Breast epithelium (tissue), 3 donors: ENCODE results near the gene SMCO2.

Source experiments
- CTCF ChIP-seq, 3 donors: fragments of 450-650 bp; IDR thresholded peaks; one replicate each; pipeline ENCODE4 v1.5.1; 2016 to 2017; ENCODE audit warnings: antibody characterized with exemption in 3 of 3, mild to moderate bottlenecking in 3 of 3, moderate library complexity in 3 of 3
- POLR2A ChIP-seq: fragments of 450-650 bp; IDR thresholded peaks from one replicate; pipeline ENCODE4 v1.6.1; 2016; ENCODE audit warnings: antibody characterized with exemption, mild to moderate bottlenecking, moderate library complexity
- POLR2AphosphoS5 ChIP-seq, 3 donors: sonication (generic); formaldehyde crosslinking; IDR thresholded peaks; one replicate each; pipeline ENCODE4 v1.6.1; 2017; ENCODE audit warnings: antibody characterized with exemption in 3 of 3

- TF ChIP-seq CTCF (IDR thresholded peaks at IDR 0.05): no peak
- no peak for TF ChIP-seq POLR2A
- TF ChIP-seq POLR2AphosphoS5 (IDR thresholded peaks at IDR 0.05): no peak
Observed at GRCh38 chr12:27497446-27497845, 50.9 kb downstream of the SMCO2 start.
